ENCODE data around the gene STPG3. TPM values are rescaled to one million over a fixed set of nuclear protein-coding genes. Genes with fewer than 3 reads are reported as not detected.

The STPG3 gene
- total and polyA plus RNA-seq, 12 donors = 0.25 to 3.1 (median 0.32) TPM; not detected in 9

DNA sequence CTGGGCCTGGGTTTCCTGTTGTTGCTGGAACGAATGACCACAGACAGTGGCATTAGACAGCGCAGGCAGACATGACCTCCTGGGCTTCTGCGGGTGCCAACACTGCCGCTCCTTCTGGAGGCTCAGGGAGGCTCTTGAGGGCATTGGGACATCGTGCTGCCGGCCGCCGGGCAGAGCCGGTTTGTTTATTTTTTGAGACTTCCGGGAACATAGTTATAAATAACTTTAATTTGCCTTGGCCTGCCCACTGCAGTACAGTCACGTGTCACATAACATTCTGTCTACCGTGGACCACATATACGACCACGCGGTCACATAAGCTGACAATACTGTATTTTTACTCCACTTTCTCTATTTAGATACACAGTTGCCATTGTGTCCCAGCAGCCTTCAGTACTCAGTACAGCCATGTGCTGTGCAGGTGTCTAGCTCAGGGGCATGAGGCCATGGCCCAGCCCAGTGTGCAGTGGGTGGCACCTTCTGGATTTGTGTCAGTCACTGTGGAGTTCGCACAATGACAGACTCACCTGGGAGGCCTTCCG is 18.2 kb downstream of the STPG3 start:
- Histone ChIP-seq H3K4me3 (peak overlapping the region in 1 of 4 donors; percentile 5), H3K36me3 (replicated peaks in 1 of 2) (peaks cover 0 to 43% of the 10 kb centered on the region in 2 donors), H3K9me3 (replicated peaks in 1 of 3) (no peaks in the 10 kb centered on the region), H3K27me3 (no peaks in the 10 kb centered on the region), H3K4me1 (replicated peaks in 1 of 2) (peaks cover 4 to 16% of the 10 kb centered on the region in 2 donors), H3K27ac (peak overlapping the region in 3 of 5 donors; percentile 45 to 81 (median 58))
- 42 to 59% (median 51%) methylated on average over 15 to 17 of the region's 17 CpGs for WGBS, 4 donors
- TF ChIP-seq, protein P1, sequence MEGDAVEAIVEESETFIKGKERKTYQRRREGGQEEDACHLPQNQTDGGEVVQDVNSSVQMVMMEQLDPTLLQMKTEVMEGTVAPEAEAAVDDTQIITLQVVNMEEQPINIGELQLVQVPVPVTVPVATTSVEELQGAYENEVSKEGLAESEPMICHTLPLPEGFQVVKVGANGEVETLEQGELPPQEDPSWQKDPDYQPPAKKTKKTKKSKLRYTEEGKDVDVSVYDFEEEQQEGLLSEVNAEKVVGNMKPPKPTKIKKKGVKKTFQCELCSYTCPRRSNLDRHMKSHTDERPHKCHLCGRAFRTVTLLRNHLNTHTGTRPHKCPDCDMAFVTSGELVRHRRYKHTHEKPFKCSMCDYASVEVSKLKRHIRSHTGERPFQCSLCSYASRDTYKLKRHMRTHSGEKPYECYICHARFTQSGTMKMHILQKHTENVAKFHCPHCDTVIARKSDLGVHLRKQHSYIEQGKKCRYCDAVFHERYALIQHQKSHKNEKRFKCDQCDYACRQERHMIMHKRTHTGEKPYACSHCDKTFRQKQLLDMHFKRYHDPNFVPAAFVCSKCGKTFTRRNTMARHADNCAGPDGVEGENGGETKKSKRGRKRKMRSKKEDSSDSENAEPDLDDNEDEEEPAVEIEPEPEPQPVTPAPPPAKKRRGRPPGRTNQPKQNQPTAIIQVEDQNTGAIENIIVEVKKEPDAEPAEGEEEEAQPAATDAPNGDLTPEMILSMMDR (IDR thresholded peaks at IDR 0.05) = no peak
- TF ChIP-seq POLR2A (IDR thresholded peaks at IDR 0.05) = peak in 1 of 2 donors; percentile 10
- intact Hi-C loops (cut with DNase I) = no loop called here
- peak; percentile 23 to 76 (median 58) for DNase-seq

GRCh38 chr9:137270929-137271695 is 20.0 kb downstream of the STPG3 start:
- intact Hi-C loops (cut with DNase I) = no loop called here
- H3K36me3 ChIP-seq (replicated peaks in 1 of 2) = peaks cover 0 to 30% of the 10 kb centered on the region in 2 donors

DNA sequence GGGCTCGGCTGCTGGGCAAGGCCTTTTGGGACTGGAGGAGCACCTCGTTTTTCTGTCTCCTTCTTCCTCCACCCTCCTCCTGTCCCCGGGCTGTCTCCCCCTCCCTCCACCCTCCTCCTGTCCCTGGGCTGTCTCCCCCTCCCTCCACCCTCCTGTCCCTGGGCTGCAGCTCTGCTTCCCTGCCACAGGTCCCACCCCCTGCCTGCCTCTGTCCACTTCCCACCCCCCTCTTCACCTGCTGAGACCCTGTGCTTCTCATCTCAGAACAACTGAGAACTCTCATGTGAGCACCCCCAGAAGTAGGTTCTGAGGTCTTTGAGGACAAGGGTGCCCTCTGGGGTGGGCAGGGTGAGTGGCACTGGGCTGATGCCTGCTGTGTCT is 20.6 kb downstream of the STPG3 start:
- Histone ChIP-seq H3K36me3 (replicated peaks in 1 of 2) (peaks cover 0 to 26% of the 10 kb centered on the region in 2 donors), H3K27ac (no peak overlapping the region)
- intact Hi-C loops (cut with DNase I) = no loop called here

More at GRCh38 chr9:137270929-137271695, 20.0 kb downstream of the STPG3 start:
- peak in 2 of 7 donors; percentile 7 to 15 for DNase-seq
- TF ChIP-seq, protein P1 (IDR thresholded peaks at IDR 0.05) = no peak
- TF ChIP-seq POLR2A (IDR thresholded peaks at IDR 0.05) = no peak
- Histone ChIP-seq H3K4me1 (replicated peaks in 1 of 2) (peaks cover 4 to 17% of the 10 kb centered on the region in 2 donors), H3K27me3 (no peaks in the 10 kb centered on the region), H3K27ac (no peak overlapping the region), H3K9me3 (replicated peaks in 1 of 3) (no peaks in the 10 kb centered on the region), H3K4me3 (no peak overlapping the region)
- 74 to 89% (median 87%) methylated on average over 17 to 32 of the region's 32 CpGs for WGBS, 4 donors

More for the DNA sequence above, 20.6 kb downstream of the STPG3 start:
- no peak overlapping the region for H3K4me3 ChIP-seq
- H3K4me1 ChIP-seq (replicated peaks in 1 of 2) = peaks cover 4 to 22% of the 10 kb centered on the region in 2 donors
- H3K27me3 ChIP-seq = no peaks in the 10 kb centered on the region
- DNase-seq = no peak
- WGBS, 4 donors = 36 to 56% (median 41%) methylated on average over 3 of the region's 3 CpGs
- no peaks in the 10 kb centered on the region for H3K9me3 ChIP-seq (replicated peaks in 1 of 3)
- TF ChIP-seq POLR2A (IDR thresholded peaks at IDR 0.05) = no peak
- TF ChIP-seq, protein P1 (IDR thresholded peaks at IDR 0.05) = no peak

Data from adrenal gland (tissue), 12 donors.